SK-N-SH treated with all-trans-retinoic acid at 6 μM for 48 hours (cell line): ENCODE results near the gene TPSD1.

ENCODE experiments used
- ARNTL ChIP-seq: fragments of 450-650 bp; formaldehyde crosslinking; IDR thresholded peaks from 2 replicates; pipeline ENCODE4 v1.5.0; 2020; ENCODE audit warnings: low read depth, mild to moderate bottlenecking, moderate library complexity, borderline replicate concordance
- BACH2 ChIP-seq: fragments of 250-450 bp; sonication (Bioruptor Pico); IDR thresholded peaks from 2 replicates; pipeline ENCODE4 v1.9.0; 2021; ENCODE audit warnings: mild to moderate bottlenecking, borderline replicate concordance
- CREB5 ChIP-seq: fragments of 250-450 bp; sonication (Bioruptor Pico); IDR thresholded peaks from 2 replicates; pipeline ENCODE4 v1.5.1; 2020; ENCODE audit warnings: low read depth, mild to moderate bottlenecking, moderate library complexity
- CSDC2 ChIP-seq: fragments of 250-450 bp; sonication (Bioruptor Pico); IDR thresholded peaks from 2 replicates; pipeline ENCODE4 v1.5.0; 2020; ENCODE audit warnings: mild to moderate bottlenecking, moderate library complexity
- GLIS3 ChIP-seq: fragments of 250-450 bp; sonication (Bioruptor Pico); IDR thresholded peaks from 2 replicates; pipeline ENCODE4 v1.5.0; 2020; ENCODE audit warnings: mild to moderate bottlenecking, moderate library complexity
- PPARA ChIP-seq: fragments of 250-450 bp; sonication (Bioruptor Pico); IDR thresholded peaks from 2 replicates; pipeline ENCODE4 v1.5.0; 2020; ENCODE audit warnings: mild to moderate bottlenecking, borderline replicate concordance
- RARB ChIP-seq: fragments of 250-450 bp; sonication (Bioruptor Pico); IDR thresholded peaks from 2 replicates; pipeline ENCODE4 v1.8.0; 2021; ENCODE audit warnings: mild to moderate bottlenecking, moderate library complexity
- TCF4 ChIP-seq: fragments of 250-450 bp; sonication (Bioruptor Pico); IDR thresholded peaks from 2 replicates; pipeline ENCODE4 v1.8.0; 2021; ENCODE audit warnings: mild to moderate bottlenecking, moderate library complexity, borderline replicate concordance
- ZC3H10 ChIP-seq: fragments of 250-450 bp; sonication (Bioruptor Pico); IDR thresholded peaks from 2 replicates; pipeline ENCODE4 v1.5.1; 2021; ENCODE audit warnings: mild to moderate bottlenecking, moderate library complexity
- ZFP3 ChIP-seq: fragments of 250-450 bp; sonication (Bioruptor Pico); IDR thresholded peaks from 2 replicates; pipeline ENCODE4 v1.5.0; 2020; ENCODE audit warnings: mild to moderate bottlenecking, moderate library complexity
- ZFP30 ChIP-seq: fragments of 450-650 bp; formaldehyde crosslinking; IDR thresholded peaks from 2 replicates; pipeline ENCODE4 v1.5.0; 2022; ENCODE audit warnings: mild to moderate bottlenecking, moderate library complexity
- ZNF565 ChIP-seq: fragments of 450-650 bp; formaldehyde crosslinking; conservative IDR thresholded peaks from 2 replicates; pipeline ENCODE4 v1.5.0; 2020; ENCODE audit warnings: low read depth, mild to moderate bottlenecking, moderate library complexity
- TF ChIP-seq, protein P1 (sequence below): fragments of 250-450 bp; sonication (Bioruptor Pico); IDR thresholded peaks from 2 replicates; pipeline ENCODE4 v1.8.0; 2020; ENCODE audit warnings: mild to moderate bottlenecking, moderate library complexity, borderline replicate concordance
- TF ChIP-seq, protein P2 (sequence below): fragments of 250-450 bp; sonication (Bioruptor Pico); IDR thresholded peaks from 2 replicates; pipeline ENCODE4 v1.8.0; 2021; ENCODE audit warnings: low read depth, mild to moderate bottlenecking, moderate library complexity, borderline replicate concordance

DNA sequence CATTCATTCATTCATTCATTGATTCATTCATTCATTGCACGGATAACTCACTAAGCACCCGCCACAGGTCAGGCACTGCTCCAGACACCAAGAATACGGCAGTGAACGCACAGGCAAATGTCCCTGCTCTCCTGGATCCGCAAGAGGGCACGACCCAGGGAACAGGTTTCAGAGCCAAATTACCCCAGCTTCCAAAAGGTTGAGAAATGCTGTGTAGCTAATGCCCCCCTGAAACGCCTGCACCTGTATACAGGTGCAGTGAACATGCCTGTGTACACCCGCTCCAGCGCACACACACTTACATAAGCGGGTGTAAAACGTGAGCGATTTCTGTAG lies 44.0 kb downstream of the TPSD1 start:
- TF ChIP-seq ZFP30 (CRISPR knock-in tag): no peak
- TF ChIP-seq, protein P1, sequence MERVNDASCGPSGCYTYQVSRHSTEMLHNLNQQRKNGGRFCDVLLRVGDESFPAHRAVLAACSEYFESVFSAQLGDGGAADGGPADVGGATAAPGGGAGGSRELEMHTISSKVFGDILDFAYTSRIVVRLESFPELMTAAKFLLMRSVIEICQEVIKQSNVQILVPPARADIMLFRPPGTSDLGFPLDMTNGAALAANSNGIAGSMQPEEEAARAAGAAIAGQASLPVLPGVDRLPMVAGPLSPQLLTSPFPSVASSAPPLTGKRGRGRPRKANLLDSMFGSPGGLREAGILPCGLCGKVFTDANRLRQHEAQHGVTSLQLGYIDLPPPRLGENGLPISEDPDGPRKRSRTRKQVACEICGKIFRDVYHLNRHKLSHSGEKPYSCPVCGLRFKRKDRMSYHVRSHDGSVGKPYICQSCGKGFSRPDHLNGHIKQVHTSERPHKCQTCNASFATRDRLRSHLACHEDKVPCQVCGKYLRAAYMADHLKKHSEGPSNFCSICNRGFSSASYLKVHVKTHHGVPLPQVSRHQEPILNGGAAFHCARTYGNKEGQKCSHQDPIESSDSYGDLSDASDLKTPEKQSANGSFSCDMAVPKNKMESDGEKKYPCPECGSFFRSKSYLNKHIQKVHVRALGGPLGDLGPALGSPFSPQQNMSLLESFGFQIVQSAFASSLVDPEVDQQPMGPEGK (CRISPR knock-in tag): no peak
- TF ChIP-seq ZNF565 (CRISPR knock-in tag): no peak
- no peak for TF ChIP-seq GLIS3 (CRISPR knock-in tag)
- no peak for TF ChIP-seq ARNTL (CRISPR knock-in tag)
- TF ChIP-seq RARB (CRISPR knock-in tag): no peak
- TF ChIP-seq TCF4: no peak
- no peak for TF ChIP-seq PPARA (CRISPR knock-in tag)
- no peak for TF ChIP-seq CREB5 (CRISPR knock-in tag)
- TF ChIP-seq, protein P2, sequence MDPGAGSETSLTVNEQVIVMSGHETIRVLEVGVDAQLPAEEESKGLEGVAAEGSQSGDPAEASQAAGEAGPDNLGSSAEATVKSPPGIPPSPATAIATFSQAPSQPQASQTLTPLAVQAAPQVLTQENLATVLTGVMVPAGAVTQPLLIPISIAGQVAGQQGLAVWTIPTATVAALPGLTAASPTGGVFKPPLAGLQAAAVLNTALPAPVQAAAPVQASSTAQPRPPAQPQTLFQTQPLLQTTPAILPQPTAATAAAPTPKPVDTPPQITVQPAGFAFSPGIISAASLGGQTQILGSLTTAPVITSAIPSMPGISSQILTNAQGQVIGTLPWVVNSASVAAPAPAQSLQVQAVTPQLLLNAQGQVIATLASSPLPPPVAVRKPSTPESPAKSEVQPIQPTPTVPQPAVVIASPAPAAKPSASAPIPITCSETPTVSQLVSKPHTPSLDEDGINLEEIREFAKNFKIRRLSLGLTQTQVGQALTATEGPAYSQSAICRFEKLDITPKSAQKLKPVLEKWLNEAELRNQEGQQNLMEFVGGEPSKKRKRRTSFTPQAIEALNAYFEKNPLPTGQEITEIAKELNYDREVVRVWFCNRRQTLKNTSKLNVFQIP: no peak
- no peak for TF ChIP-seq CSDC2 (CRISPR knock-in tag)
- TF ChIP-seq ZC3H10 (CRISPR knock-in tag): no peak
- no peak for TF ChIP-seq BACH2 (CRISPR knock-in tag)
- no peak for TF ChIP-seq ZFP3
